ENCODE measurements around the gene RHOB.

Gene RHOB

DNA sequence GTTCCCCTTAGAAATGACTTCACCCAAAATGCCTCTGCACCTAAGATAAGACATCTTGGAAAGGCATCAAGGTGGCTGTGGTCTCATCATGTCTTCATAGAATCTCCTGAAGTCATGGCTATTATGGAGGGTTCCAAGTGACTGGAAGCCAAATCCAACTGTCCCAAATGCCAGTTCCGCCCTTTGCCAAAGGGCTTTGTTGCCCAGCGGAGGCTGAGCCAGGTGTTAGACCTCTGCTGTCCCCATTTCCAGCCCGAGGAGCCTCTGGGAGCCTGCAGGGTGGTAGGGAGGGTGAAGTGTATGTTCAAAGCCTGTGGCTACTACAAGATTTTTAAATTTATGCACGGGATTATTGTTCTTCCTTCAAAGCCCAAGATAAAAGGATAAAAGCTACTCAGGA, 25.7 kb downstream of the RHOB start:
- no peak for DNase-seq (ENCODE audit: low read depth in 1 of 2, low spot score in 1 of 2)

DNA sequence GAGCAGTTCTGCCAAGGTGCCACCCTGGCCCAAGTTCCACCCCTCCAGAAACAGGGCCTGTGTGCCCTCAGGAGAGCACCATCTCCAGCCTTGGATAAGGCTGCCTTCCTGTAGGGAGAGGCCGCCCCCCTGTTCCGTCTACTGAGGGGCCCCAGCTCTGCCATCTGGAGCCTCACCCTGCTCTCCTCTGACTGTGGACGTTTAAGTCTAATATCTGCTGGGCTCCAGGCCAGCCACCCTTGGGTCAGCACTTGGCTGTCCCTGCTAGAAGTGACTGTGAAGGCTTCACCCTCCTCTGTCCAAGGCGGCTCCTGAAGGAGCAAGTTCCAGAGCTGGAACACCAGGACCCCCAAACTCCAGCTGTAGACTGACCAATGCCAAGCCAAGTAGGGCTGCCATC, 26.3 kb downstream of the RHOB start:
- no peak for DNase-seq (ENCODE audit: low read depth in 1 of 2, low spot score in 1 of 2)

DNA sequence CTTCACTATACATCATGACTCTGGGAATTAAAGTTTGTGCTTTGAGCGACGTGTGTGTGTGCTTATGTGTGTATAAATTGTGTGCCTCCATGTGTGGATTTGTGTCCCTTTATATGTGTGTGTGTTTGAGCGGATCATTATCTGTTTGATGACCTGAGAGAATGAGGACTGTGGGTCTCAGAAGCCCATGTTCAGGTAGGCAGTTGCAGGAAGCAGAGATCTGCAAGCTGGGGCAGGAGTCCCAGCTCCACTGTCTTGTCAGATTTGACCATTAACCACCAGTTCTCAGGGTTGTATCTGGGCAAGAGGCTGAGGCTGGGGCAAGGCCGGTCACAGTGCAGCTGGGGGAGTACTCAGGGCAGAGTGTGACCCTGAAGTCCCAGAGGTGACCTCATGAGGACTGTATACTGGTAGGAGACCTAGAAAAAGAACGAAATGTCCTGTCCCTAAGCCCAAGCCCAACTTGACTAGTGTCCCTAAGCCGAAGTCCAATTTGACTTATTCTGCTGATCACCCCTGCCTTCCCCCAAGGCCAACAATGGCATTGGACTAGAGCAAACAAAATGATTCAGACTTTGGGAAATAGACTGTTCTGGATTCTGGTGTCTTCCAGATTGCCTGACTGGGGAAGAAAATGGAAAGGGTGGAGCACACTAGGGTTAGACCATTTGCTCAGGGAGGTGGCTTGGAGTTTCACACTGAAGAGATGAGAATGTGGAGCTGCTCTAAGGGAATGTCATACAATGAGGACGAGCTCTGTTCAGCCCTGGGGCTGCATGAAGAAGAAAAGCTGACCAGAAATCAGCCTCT, 28.1 kb downstream of the RHOB start:
- no peak for DNase-seq (ENCODE audit: low read depth in 1 of 2, low spot score in 1 of 2)

DNA sequence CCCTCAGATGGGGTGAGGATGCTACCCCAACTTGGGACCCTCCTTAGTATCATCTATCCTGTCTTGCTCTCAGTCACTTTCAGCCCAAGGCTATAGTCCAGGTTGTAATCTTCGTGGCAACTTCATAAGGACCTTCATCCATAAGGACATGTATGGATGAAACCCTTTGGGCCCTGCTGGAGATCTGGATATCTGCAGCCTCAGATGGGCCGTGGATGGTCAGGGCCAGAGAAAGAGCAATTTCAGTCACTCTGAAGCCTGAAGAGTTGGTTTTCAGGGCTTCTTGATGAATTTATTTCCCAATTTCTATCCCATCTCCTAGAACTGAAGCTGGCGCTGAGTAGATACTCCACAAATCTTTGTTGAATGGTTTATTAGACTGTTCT, 28.7 kb downstream of the RHOB start:
- no peak for DNase-seq (ENCODE audit: low read depth in 1 of 2, low spot score in 1 of 2)

DNA sequence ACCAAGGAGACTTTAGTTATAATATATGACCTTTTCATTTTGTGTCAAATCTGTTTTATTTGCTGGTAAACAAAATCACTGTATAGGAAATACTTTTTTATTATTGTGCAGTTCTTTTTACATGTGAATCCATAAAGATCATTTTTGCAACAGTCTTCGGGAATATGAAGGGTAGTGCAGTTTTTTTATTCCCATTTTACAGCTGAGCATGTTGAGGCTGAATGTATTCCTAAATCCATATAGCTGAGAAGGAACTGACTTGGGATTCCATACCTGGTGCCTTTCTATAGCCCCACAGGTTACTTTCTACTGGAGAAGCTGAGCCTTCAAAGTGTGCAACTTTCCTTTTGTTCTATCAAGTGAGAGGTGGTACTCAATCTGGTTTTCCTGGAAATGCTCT, 29.6 kb downstream of the RHOB start:
- no peak for DNase-seq (ENCODE audit: low read depth in 1 of 2, low spot score in 1 of 2)

DNA sequence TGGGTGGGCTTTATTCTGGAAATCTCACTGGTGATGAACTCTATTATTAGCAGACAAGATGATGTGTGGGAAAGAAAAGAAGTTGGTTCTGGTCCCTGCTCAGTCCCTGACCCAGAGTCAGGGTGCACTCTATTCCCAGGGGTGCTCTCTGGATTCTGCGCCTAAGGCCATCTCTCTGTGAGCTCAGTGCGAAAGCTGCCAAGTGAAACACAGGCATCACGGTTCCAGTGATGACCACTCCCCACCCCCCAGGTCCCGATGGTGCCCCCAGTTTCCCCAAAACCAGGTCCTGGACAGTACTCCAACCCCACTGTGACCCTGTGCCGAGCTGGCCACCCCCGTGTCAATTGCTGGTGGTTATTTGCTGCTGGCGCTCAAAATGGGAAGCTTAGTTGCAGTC, 30.1 kb downstream of the RHOB start:
- DNase-seq (ENCODE audit: low read depth in 1 of 2, low spot score in 1 of 2) = no peak

DNA sequence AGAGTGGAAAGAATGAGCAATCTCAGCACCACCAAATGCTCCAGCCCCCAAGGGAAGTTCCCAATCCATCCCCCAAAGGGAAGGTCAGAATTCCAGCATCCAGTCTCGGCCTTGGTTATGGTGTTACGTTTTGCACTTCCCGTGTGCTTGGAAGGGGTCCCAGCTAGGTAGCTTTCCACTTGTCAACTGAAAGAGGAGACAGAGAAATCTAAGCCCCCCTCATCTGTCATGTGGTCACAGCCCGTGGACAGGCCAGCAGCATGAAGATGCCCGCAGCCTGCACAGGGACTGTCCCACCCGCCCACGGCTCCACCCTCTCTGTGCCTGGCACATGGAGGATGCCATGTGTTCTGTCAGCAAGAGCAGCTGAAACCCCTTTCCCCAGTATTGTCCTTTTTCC, 32.1 kb downstream of the RHOB start:
- no peak for DNase-seq (ENCODE audit: low read depth in 1 of 2, low spot score in 1 of 2)

DNA sequence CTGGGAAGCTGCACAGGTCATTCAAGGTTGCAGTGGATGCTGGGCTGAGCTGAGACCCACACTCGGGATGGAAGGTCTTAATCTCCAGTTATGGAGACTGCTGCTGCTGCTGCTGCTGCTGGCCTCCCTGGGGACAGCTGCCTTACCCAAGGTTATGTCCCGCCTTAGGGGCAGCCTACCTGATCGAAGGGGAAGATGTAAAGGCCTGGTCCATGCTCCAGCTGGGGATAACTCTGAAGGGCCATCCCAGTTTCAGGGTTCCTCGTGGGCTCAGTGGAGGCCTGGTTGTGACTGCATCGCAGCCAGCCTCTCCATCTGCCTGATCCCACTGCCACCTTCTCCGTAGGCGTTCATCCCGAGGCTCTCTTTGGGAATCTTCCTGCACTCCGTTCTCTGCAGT, 33.0 kb downstream of the RHOB start:
- DNase-seq (ENCODE audit: low read depth in 1 of 2, low spot score in 1 of 2) = no peak

DNA sequence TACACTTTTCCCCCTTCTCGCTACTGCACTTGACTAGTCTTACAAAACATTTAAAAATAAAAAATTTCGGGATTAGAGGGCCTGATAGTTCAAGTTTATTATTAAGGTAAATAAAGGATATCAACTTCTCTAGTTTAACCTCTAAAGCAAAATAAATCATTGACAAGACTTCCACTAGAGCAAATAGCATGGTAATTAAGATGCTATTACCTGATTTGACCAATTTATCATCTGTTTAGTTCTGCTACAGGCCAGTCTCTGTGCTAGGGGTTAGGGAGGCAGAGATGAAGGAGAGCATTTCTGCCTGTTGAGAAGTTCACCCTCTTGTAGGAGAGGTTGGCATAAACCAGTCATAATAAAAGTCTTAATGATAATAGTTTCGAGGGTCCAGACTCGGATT, 34.0 kb downstream of the RHOB start:
- no peak for DNase-seq (ENCODE audit: low read depth in 1 of 2, low spot score in 1 of 2)

DNA sequence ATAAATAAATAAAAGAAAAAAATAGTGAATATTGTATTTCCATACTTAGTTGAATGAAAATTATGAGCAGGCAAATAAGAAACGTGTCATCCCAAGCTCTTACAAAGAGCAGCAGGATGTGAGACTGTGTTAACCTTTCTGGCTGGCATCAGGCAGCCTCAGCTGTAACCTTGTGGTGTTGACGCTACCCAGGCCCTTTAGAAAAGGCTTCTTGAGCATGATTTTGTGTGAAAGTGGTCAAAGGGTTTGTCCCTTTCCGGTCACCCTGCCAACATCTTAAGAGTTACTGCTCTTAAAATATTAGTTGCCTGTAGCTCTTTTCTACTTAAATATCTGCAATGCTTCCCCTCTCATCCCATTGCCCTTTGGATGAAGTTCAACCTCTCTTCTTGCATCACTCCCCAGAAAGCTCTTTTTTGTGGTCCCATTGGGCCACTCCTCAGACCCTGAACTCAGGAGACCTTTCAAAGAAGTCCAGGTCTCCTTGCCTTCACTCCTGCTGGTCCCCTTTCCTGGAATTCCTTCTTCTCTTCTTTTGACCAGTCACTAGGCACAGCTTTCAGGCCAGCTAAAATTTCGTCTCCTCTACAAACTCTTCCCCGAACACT, 35.0 kb downstream of the RHOB start:
- no peak for DNase-seq (ENCODE audit: low read depth in 1 of 2, low spot score in 1 of 2)

DNA sequence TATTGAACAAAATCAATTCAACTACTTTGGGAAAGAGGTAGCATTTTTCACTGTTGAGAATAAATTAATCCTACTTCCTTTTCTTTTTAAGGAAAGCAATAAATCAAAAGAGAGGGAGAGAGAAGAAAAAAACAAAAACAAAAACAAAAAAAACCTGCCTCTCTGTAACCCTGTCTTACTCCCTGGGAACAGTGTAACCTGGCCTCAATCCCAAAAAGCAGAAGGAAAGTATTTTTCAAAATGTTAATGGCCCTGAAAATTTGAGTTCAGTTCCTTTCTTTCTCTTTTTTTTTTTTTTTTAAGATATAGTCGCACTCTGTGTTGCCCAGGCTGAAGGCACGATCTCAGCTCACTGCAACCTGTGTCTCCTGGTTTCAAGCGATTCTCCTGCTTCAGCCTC, 35.9 kb downstream of the RHOB start:
- no peak for DNase-seq (ENCODE audit: low read depth in 1 of 2, low spot score in 1 of 2)

DNA sequence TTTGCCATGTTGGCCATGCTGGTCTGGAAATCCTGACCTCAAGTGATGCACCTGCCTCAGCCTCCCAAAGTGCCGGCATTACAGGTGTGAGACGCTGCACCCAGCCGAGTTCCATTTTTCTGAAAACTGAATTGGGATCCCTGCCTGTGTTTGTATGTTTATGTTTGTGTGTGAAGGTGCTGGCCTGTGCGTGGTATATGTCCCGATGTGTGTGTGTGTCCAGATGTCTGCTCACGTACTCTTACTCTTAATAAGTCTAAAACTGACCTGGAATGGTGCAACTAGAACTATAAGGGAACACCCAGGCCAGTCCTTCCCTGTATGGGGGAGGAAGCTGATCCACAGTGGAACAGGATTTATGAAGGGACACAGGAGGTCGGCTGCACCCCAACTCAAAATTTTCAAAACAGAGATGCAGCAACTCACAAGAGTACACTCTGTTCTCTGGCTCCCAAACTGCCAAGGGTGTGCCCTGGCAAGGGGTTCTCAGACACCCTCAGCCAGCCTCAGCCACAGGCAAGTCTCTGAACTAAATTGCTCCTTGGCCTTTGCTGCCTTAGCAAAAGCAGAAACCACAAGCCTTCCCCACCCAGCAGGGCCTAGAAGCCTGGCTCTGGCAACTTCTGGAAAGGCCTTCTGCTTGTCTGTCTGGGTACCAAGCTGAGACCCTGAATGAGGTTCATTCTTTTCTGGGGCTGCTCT, 36.5 kb downstream of the RHOB start:
- no peak for DNase-seq (ENCODE audit: low read depth in 1 of 2, low spot score in 1 of 2)

DNA sequence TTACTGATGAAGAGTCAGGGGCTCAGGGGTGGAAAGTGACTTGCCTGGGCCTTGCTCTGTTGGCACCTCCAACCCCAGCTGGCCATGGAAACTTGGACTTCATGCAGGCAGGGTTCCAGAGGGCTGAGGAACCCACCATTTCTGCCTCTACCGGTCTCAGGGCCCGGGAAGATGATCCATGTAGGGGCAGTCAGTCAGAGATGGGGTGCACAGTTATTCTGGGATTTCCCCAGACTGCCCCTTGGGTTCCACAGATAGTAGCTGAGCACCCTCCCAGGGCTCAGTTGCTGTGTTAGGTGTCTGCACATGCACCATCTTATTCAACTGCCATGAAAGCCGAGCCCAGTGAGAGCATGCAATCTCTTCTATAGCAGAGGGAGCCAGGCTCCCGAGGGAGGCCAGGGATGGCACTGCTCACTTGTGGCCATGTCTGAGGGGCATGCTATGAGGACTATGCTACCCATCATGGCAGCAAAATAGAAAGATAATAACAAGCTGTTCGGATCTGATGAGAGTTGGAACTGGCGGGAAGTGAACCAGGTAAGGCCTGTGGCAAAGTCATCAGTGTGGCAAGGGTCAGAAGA, 37.3 kb downstream of the RHOB start:
- no peak for DNase-seq (ENCODE audit: low read depth in 1 of 2, low spot score in 1 of 2)

DNA sequence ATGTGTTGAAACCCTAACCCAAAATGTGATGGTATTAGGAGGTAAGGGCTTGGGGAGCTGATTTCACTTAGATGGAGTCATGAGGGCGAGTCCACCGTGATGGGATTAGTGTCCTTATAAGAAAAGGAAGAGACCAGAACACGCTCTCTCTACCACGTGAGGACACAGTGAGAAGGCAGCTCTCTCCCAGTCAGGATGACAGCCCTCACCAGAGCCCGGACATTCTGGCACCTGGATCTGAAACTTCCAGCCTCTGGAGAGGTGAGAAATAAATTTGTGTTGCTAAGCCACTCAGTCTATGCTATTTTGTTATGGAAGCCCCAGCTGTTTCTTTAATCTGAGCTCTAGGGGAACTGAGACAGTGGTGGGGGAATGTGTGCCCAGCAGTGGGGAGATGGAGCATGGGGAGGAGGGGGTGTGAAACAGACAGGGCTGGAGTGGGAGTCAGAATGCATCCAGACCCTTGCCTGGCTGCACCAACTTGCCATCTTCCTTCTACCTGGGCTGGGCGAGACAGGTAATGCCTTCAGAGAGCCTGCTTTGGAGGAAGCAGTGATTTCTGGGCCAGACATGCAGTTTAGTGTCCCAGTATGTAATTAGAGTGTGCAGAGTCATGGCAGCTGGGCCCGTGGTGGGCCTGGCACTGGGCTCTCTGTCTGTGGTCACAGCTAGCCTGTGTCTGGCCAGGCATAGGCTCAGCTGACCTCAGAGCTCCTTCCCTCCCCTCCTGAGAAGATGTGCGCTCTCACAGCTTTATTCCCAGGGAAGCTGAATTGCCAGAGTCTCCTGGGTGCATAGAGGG, 38.1 kb downstream of the RHOB start:
- DNase-seq (ENCODE audit: low read depth in 1 of 2, low spot score in 1 of 2) = no peak

DNA sequence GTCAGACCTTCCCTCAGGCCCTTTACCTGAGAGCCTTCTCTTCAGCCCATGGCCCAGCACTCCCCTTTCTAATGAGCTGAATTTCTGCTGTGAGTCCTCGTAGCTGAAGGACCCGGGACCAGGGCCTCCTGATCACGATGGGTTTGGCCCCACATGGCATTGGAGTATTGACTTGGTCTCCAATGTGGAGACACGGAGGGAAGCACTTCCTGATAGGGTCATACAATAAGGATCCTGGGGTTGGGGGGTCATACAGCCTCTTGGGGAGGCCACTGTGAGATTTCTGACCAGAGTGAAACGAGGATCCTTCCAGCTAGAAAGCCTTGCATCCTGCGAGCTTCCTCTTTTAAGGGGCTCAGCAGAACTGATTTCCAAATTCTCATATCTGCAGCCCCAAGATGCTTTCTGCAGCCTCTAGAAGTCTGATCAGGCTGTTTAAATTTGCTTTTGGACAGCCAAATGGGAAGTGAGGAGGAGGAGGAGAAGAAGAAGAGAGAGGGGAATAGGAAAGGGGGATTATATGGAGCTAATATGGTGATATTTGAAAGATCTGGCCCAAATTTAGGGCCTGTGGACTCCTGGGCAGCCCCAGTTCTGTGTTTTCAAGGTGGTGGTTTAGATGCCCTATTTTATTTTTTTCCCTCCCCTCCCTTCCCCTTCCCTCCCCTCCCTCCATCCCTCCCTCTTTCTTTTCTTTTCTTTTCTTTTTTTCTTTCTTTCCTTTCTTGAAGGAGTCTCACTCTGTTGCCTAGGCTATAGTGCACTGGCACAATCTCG, 38.9 kb downstream of the RHOB start:
- DNase-seq (ENCODE audit: low read depth in 1 of 2, low spot score in 1 of 2) = no peak

DNA sequence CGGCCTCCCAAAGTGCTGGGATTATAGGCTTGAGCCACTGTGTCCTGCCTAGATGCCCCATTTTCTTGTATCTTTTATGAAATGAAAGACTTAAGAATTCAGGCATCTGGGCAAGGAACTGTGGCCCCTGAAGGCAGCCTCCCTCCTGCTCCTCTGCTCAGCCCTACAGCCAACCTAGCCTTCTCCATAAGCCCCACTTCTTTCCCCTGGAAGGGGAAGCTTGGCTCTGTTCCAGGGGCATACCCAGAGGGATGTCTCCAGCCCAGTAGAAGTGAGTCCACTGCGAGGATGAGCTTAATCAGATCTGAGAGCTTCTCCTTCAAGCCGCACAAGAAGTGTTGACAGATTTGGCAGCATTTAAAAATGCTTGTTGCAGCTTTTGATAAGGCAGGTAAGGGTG, 39.7 kb downstream of the RHOB start:
- no peak for DNase-seq (ENCODE audit: low read depth in 1 of 2, low spot score in 1 of 2)

DNA sequence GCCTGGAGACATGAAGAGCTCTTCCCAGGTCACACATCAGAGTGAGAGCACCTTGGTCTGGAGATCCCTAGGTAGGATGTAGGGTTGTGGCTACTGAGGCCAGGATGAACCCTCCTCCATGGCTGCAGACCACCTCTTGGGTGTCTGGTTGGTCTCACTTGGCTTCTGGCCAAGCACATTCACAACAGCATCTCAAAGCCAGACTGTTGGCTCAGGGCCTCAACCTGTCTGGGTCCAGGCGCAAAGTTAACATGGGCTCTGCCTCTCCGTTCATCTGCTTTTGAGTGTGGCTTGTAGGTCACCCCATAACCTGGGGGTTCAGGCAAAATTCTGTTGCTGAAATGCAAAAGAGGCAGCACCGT, 40.1 kb downstream of the RHOB start:
- no peak for DNase-seq (ENCODE audit: low read depth in 1 of 2, low spot score in 1 of 2)

DNA sequence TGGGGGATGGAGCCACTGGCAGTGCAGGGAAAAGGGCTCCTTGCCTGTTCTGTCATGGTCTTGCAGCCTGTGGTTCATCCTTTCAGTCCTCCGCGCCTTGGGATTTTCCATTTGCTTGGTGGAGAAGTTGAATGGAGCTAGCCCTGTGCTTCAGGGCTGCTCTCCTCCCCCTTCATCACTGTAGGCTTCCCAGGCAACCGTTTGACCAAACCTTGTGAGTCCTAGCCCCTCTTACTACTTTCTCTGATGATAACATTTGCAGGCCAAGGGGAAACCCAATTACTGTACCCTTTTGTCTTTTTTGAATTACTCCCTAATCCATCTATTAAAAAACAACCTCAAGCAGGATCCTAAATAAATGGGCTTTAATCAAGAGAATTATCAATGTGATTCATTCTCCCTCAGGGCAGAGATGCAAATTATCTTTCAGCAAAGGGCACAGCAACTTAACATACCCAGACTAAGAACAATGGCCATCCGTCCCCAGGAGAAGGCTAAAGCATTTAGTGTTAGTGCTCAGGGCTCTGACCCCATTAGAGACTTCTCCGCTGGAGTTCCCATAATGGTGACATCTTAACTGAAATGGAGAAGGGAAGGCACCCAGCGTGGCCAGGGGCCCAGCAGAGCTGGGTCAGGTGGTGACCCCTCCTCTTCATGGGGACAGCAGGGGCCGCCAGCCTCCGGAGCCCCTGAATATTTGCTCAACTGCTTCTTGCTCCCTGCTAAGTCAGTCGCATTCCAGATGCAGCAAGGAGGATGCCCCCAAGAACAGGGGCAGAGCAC, 40.7 kb downstream of the RHOB start:
- DNase-seq (ENCODE audit: low read depth in 1 of 2, low spot score in 1 of 2) = no peak

DNA sequence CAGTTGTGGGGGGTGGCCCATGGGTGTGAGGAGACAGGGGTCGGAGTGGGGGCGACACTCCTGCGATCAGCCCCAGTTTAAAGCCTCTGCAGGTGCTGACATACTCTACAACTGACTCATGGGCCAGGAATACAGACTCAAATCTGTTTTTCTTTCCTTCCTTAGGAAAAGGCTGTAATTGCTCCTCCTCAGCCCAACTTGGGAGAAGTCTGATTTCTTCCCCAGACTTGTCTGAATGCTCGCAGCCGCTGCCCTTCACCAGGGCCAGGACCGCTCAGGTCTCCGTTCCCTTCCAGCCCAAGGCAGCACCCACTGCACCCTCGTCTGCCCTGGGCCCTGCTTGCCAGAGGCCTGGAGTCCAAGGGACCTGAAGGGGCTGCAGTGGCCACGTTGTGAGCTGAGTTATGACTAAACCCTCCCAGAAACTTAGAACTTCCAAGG, 41.3 kb downstream of the RHOB start:
- no peak for DNase-seq (ENCODE audit: low read depth in 1 of 2, low spot score in 1 of 2)

DNA sequence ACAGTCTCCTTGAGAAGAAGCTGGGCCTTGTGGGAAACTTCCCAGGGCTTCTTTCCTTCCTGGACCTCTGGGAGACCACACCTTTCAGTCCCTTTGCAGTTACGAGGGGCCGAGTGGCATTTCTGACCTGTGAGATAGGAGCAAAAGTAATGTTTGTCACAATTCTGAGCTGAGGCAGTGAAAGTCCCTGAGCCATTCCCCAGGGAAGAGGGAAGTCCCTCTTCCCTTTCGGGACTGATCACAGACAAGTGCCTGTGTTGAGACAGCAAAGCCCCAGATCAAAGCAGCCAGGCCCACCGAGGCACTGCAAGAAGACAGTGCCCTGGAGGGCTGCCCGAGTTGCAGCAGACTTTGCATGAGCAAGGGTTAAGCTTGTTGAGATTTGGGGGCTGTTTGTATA, 41.9 kb downstream of the RHOB start:
- DNase-seq (ENCODE audit: low read depth in 1 of 2, low spot score in 1 of 2) = no peak

Measured in activated T-helper 1 cell treated with anti-CD3 and anti-CD28 coated beads, Interleukin-2, amount 50 U/mL, for 16 hours (primary cell).